Panc1 (cell line): ENCODE data around the gene GLTP. TPM values are rescaled to one million over a fixed set of nuclear protein-coding genes. Genes with fewer than 3 reads are reported as not detected.
A peak's percentile ranks its signal among the peaks of the same experiment; 100 is the strongest.

Source experiments
- ATAC-seq: fragments of 200-7000 bp; cut with Tn5 transposase; 2 replicates; pipeline ENCODE4 v1.9.1; 2020; ENCODE audit warnings: mild to moderate bottlenecking, moderate library complexity
- BruUV-seq: library from RNA; stranded (reverse); fragments of 400-500 nt; replicated peaks from 2 replicates; lab custom pipeline; 2021; lab: Mats Ljungman, UMichigan
- CTCF ChIA-PET: fragments of 300-600 bp; sonication (Branson Sonifier 250); formaldehyde crosslinking; loops from one replicate; lab custom pipeline; 2022; ENCODE audit warnings: antibody characterized with exemption; lab: Charles Lee
- POLR2A ChIA-PET: fragments of 300-600 bp; sonication (Branson Sonifier 250); formaldehyde crosslinking; loops from one replicate; lab custom pipeline; 2022; ENCODE audit warnings: antibody characterized with exemption; lab: Charles Lee
- DNase-seq: peaks from one replicate; pipeline ENCODE4 v3.0.0-alpha.2; 2010; ENCODE audit warnings: low read depth, low spot score
- H3K27ac ChIP-seq: 2 replicates; pipeline ENCODE4 v1.5.1; 2011; ENCODE audit warnings: mild to moderate bottlenecking, low read length, inconsistent platforms
- H3K27me3 ChIP-seq: fragments of 200-500 bp; sonication (Bioruptor generic); 2 replicates; pipeline ENCODE4 v1.6.0; 2014; ENCODE audit warnings: low read length, inconsistent platforms; ENCODE audit not compliant: control insufficient read depth, insufficient read depth
- H3K36me3 ChIP-seq: fragments of 200-500 bp; sonication (Bioruptor generic); 2 replicates; pipeline ENCODE4 v1.5.1; 2014; ENCODE audit warnings: inconsistent platforms, mild to moderate bottlenecking, low read length, moderate library complexity; ENCODE audit not compliant: control insufficient read depth, insufficient read depth
- H3K4me1 ChIP-seq: 2 replicates; pipeline ENCODE4 v1.5.1; 2011; ENCODE audit warnings: inconsistent platforms, mild to moderate bottlenecking, low read length, moderate library complexity; ENCODE audit not compliant: control insufficient read depth, insufficient read depth
- H3K4me3 ChIP-seq, 2 experiments: 2 replicates each; pipeline ENCODE4 v1.5.1; 2011 to 2012; ENCODE audit warnings: low read depth in 2 of 2, low read length in 2 of 2, mild to moderate bottlenecking in 2 of 2, inconsistent platforms in 1 of 2, moderate library complexity in 1 of 2
- H3K9me3 ChIP-seq: fragments of 200-500 bp; sonication (Bioruptor generic); 2 replicates; pipeline ENCODE4 v1.5.1; 2014; ENCODE audit warnings: low read depth, mild to moderate bottlenecking, inconsistent platforms, low read length, moderate library complexity; ENCODE audit not compliant: control insufficient read depth, insufficient read depth
- CTCF ChIP-seq: fragments of 450-650 bp; IDR thresholded peaks from 2 replicates; pipeline ENCODE4 v1.5.1; 2017; ENCODE audit warnings: mild to moderate bottlenecking
- POLR2AphosphoS5 ChIP-seq: IDR thresholded peaks from 2 replicates; pipeline ENCODE4 v1.6.1; 2012; ENCODE audit warnings: mild to moderate bottlenecking, low read depth, low read length, moderate library complexity
- REST ChIP-seq, 2 experiments: IDR thresholded peaks; 2 replicates each; pipeline ENCODE4 v1.6.1; 2011 to 2012; ENCODE audit warnings: low read depth in 2 of 2, control low read depth in 1 of 2, low read length in 1 of 2, mild to moderate bottlenecking in 1 of 2, moderate library complexity in 1 of 2; ENCODE audit not compliant: insufficient read depth in 1 of 2
- SIN3A ChIP-seq: IDR thresholded peaks from 2 replicates; pipeline ENCODE4 v1.6.1; 2012; ENCODE audit warnings: low read depth, mild to moderate bottlenecking, low read length, moderate library complexity, borderline replicate concordance; ENCODE audit not compliant: insufficient read depth
- TCF7L2 ChIP-seq: IDR thresholded peaks from 2 replicates; pipeline ENCODE4 v1.6.1; 2011; ENCODE audit warnings: mild to moderate bottlenecking, low read depth, low read length, inconsistent platforms
- in situ Hi-C: cut with HindIII; loops from 2 replicates; pipeline ENCODE4 v1.10.0; 2016; ENCODE audit warnings: low sequenced_read_pairs, low pct_unique_long_range_greater_than_20kb
- intact Hi-C: fragments of 100-400 bp; cut with micrococcal nuclease; formaldehyde crosslinking; loops from one replicate; pipeline ENCODE4 v1.10.0; 2022; ENCODE audit not compliant: unreplicated experiment
- total RNA-seq: library from RNA; stranded (reverse); gene quantifications from one replicate; pipeline ENCODE4 v1.2.1, GENCODE V29; 2021; ENCODE audit not compliant: unreplicated experiment

The GLTP gene
- total RNA-seq, 1 experiment from 2014 or later = 24.8 TPM

GRCh38 chr12:109900752-109901580 lies 20.6 kb upstream of the GLTP start:
- POLR2A ChIA-PET = no interaction called here
- in situ Hi-C loops = no loop called here
- no peak for DNase-seq

More at GRCh38 chr12:109900752-109901580, 20.6 kb upstream of the GLTP start:
- H3K27ac ChIP-seq = peak overlapping the region; percentile 91
- peaks cover 18% of the 10 kb centered on the region; the same call in 1 of the 2 replicates for H3K4me1 ChIP-seq
- peak overlapping the region; percentile 77 to 92 for H3K4me3 ChIP-seq
- ATAC-seq = peak; percentile 29
- no TSS peak for BruUV-seq
- intact Hi-C loops = no loop called here
- no peak for TF ChIP-seq CTCF
- no peak for TF ChIP-seq POLR2AphosphoS5
- TF ChIP-seq REST (IDR thresholded peaks at IDR 0.05; ENCODE audit: insufficient read depth in 1 of 2, low read depth in 2 of 2, low read length in 1 of 2) = no peak
- TF ChIP-seq SIN3A = no peak
- TF ChIP-seq TCF7L2 = no peak
- CTCF ChIA-PET = interaction anchor here (0.6 kb wide), 2 partner anchors 27 to 946 kb away, joined by 3 read pairs; partner anchors contain the start of gene CCDC63
- peaks cover 2% of the 10 kb centered on the region; the same call in 1 of the 2 replicates for H3K36me3 ChIP-seq
- H3K27me3 ChIP-seq = no peaks in the 10 kb centered on the region
- H3K9me3 ChIP-seq = no peaks in the 10 kb centered on the region
